Middle frontal gyrus (tissue), 1 donor: ENCODE results near the gene EVL.
"Not testable (repeated sequence)": the region's sequence is repeated elsewhere in the genome, so short reads cannot be mapped to it uniquely, and the experiment has no call there.

Experiments used
- DNase-seq: peaks from one replicate; pipeline ENCODE4 v3.0.0-alpha.2; 2015; ENCODE audit warnings: low spot score; ENCODE audit errors: extremely low spot score

The EVL gene, protein sequence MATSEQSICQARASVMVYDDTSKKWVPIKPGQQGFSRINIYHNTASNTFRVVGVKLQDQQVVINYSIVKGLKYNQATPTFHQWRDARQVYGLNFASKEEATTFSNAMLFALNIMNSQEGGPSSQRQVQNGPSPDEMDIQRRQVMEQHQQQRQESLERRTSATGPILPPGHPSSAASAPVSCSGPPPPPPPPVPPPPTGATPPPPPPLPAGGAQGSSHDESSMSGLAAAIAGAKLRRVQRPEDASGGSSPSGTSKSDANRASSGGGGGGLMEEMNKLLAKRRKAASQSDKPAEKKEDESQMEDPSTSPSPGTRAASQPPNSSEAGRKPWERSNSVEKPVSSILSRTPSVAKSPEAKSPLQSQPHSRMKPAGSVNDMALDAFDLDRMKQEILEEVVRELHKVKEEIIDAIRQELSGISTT

DNA sequence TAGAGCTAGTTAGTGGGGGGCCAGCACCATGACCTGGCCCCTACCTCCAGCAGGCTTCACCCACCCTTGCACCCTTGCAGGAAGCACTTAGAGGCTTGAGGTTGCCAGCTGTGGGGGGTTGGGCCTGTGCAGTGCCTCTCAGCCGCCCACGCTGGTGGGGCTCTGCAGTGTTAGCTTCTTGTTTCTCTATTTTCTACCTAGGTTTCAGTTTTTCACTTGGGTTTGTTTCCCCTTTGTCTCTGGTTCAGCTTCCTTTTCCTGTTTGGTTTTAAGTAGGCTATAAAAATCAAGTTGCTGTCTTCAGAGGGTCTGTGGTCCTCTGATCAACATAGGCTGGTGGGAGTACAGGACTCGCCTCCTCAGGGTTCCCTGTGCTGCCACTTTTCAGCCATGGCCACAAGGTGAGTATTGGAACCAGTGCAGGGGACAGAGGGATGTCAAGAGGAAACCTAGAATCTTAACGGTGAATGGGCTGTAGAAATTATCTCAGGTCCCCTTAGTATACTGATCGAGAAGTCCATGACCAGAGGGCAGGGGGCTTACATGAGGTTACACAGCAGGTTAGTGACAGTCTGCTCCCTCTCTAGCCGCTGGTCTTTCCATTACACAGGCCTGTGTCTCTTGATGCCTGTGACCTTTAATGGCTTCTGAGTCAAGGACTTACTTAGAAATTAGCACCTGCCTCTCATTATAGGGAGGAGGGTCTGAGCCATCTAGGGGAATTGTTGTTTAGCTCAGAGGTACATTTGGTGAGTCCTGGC lies at the start of gene EVL:
TSS of gene EVL (plus strand) at position 312 of the 761 bp plus-strand sequence. CDS start at position 391, 79 bp downstream.
- no peak for DNase-seq

DNA sequence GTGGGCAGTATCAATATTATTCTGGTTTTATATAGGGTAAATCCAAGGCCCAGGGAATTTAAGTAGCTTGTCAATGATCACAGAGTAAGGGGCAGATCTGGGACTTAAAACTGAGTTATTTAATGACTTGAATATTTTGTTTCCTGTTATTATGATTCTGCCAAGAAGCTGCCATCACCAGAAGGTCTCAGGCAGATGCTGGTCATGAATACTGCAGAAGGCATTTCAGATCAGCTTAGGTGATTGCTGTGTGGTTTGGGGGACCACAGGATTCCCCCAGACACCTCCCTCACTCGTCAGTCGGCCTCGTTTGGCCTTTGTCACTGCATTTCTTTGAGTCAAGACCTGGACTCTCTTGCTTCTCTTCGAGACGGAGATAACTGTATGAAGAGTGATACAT lies 47.7 kb upstream of the EVL start:
- no peak for DNase-seq

DNA sequence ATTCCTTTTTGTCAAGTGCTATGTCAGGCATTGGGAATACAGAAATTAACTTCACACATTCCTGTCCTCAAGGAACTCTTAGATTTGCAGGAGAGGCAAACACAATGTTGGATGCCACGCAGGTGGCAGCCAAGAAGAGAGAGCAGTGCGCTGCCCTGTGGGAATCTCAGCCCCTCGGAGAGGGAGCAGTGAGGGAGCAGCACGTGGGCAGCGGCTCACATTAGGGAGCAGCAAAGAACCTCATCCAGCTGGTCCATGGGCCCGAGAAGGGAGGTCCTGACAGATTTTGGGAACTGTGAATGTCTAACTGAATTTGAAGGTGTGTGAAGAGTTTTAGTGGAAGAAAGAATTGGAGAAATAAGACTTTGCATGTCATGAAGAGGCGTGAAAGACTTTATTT lies 47.2 kb upstream of the EVL start:
- no peak for DNase-seq

DNA sequence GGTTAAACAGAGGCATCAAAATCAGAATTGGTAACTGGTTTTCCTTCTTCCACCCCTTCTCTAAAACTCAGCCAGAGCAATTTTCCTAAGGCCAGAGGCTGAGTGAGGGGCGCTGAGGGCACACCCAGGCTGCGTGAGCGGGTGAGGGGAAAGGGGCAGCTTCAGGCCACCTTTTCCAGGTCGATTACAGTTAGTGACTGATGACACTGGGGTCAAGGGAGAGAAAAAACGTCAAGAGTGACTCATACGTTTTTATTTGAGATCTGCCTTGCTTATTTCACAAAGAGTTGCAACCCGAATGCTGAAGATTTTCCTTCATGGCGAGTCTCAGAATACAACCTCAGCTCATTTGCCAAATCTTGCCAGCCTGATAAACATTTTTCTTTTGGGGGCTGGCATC lies 46.7 kb upstream of the EVL start:
- DNase-seq = no peak

DNA sequence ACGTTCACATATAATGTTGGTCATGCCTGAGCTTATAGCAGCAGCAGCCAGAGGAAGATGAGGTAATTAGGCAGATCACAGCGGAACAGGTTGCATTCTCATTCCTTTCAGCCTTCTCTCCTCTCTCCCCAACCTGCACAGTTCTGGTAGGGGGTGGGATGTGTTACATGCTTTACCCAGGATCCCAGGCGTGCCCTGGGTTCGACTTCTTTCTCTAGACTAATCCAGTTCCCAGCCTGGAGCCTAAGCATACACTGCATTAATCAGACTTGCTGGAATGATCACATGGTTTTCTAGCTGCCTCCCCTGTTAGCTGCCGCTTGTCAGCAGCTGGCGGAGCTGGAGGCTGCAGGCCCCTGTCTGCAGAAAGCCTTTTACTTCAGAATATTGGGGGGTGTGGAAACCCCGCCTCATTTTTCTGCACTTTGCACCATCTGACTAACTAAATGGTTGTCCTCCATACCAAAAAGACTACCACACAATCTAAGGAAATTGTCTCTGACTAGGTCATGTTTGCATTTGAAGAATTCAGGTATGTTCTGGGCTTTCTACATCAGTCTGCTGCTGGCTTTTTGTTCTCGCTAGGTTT lies 46.0 kb upstream of the EVL start:
- DNase-seq = no peak

DNA sequence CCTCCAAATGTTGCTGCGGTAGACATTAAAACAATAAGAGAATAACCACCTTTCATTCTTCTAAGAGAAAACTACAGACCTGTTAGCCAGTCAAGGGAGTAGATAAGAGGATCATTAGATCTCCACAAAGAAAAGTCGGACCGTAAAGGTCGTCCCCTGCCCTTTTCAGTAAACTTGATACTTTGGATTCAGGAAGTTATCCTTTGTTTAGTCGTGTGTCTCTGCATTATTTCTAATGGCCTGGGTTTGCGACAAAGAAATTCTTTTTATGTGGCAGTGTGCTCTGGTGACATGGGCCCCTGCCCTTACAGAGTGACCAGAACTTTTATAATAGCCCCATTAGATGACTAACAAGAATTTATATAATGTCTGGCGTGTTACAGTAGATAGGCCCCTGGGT lies 44.6 kb upstream of the EVL start:
- DNase-seq = no peak

DNA sequence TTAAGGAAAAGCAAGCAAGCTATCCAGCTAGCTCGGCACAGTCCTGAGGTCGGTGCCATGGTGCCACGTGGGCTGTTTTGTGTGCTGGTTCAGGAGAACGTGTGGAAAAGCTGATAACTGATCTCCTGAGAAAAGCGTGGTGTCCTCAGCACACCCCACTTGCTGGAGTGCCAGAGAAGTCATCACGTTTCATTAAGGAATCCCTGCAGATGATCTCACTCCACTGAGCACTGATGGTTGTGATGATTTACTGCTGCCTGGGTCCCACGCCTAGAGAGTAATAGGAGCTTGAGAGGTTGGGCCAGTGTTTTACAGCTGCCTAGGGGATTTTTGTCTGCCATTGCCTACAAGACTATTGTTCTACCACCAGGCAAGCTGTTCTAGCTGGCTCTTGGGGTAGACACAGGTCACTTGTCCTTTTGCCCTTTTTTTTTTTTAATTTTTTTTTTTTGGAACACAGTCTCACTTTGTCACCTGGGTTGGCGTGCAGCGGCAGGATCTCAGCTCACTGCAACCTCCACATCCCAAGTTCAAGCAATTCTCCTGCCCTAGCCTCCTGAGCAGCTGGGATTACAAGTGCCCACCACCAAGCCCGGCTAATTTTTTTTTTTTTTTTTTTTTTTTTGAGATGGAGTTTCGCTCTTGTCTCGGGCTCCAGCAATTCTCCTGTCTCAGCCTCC lies 42.3 kb upstream of the EVL start:
- DNase-seq = no peak

DNA sequence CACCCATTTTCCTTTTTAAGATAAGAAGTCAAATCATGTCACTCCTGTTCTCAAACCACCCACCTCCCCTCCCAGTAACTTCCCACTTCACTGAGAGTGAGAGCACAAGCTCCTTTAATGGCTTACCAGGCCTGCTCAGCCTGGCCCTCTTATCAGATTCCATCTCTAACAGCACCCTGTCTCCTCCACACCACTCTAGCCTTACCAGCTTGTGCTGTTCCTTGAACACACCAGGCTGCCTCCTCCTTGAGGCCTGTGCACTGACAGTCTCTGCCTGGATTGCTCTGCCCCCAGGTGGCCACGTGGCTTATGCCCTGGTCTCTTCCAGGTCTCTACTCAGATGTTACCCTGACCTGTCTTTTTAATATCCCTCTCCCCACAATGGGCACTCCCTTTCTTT lies 40.1 kb upstream of the EVL start:
- no peak for DNase-seq

DNA sequence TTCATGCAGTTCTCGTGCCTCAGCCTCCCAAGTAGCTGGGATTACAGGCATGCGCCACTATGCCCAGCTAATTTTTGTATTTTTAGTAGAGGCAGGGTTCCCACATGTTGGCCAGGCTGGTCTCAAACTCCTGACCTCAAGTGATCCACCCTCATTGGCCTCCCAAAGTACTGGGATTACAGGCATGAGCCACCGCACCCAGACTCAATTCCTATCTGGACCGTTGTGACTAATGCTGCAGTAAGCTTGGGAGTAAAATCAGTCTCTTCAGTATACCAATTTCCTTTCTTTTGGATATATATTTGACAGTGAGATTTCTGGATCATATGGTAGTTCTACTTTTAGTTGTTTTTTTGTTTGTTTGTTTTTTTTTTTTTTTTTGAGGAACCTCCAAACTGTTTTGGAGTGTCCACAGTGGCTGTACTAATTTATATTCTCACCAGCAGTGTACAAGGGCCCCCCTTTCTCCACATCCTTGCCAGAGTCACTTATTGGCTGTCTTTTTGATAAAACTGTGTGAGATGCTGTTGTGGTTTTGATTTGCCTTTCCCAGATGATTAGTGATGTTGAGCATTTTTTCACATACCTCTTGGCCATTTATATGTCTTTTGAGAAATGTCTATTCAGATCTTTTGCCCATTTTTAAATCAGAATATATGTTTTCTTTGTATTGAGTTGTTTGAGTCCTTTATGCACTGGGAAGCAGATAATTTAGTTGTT lies 37.3 kb upstream of the EVL start:
- DNase-seq = no peak

DNA sequence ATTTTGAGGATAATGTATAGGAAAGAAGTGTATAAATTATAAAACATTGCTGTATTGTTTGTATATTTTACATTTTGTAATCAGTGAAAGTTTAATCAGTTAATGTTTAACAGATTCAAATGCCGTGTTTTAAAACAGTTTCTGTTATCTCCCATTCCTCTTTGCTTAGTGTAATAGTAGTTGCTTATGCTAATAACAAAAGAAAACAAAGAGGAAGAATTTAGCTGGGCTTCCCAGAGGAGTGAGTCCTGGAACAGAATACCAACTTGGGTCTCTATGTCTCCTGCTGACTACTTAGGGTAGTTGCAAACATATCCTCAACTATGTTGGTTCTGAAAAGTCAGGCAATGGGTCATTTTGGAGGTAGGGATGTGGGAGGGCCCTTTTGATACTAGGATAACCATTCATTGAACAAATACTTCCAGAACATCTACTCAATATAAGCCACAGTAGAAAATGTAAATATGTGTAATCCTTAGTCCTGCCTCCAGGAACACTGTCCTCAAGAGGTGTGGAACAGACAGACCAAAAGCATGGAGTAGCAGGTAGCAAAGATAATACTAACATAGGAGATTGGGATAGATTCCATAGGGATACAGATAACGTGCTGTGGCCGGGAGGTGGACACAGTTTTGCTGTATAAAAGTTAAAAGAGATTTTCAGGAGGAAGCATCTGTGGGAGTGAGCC lies 36.1 kb upstream of the EVL start:
- DNase-seq = no peak

DNA sequence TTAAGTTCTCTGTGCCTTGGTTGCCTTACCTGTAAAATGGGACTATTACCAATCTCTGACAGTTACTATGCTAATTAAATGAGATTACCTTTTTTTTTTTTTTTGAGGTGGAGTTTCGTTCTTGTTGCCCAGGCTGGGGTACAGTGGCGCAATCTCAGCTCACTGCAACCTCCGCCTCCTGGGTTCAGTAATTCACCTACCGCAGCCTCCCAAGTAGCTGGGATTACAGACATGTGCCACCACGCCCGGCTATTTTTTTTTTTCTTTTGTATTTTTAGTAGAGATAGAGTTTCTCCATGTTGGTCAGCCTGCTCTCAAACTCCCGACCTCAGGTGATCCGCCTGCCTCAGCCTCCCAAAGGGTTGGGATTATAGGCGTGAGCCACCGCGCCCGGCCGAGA lies 35.2 kb upstream of the EVL start:
- DNase-seq = not testable (repeated sequence)

DNA sequence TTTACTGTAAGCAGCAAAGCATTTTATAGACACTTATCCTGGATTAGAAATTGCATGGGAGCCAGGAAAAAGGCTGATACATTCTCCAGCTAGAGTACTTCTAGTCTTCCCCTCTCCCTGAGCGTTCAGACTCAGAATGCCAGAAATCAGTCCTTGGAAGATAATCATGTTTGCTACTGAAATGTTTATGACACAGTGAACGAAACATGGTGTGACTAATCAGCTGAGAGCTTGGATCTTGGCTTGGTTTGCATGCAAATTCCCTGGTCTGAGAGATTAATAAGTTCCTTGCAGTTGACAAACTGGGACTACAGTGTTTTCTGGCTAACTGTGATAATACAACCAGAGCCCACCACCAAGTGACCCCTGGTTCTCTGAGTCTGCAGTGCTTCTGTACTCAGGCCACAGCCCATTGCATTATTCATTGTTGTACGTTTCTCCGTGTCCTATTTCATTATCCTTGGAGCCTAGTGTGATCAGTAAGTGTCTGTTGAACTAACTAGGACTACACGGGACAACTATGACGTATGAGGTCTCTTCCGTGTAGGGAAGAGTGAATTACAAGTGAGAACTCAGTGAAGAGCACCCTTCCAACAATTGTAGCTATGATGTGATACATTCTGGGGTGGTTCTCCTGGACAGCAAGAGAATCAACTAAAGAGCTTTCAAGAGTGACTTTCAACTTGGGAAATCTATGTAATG lies 34.6 kb upstream of the EVL start:
- no peak for DNase-seq

DNA sequence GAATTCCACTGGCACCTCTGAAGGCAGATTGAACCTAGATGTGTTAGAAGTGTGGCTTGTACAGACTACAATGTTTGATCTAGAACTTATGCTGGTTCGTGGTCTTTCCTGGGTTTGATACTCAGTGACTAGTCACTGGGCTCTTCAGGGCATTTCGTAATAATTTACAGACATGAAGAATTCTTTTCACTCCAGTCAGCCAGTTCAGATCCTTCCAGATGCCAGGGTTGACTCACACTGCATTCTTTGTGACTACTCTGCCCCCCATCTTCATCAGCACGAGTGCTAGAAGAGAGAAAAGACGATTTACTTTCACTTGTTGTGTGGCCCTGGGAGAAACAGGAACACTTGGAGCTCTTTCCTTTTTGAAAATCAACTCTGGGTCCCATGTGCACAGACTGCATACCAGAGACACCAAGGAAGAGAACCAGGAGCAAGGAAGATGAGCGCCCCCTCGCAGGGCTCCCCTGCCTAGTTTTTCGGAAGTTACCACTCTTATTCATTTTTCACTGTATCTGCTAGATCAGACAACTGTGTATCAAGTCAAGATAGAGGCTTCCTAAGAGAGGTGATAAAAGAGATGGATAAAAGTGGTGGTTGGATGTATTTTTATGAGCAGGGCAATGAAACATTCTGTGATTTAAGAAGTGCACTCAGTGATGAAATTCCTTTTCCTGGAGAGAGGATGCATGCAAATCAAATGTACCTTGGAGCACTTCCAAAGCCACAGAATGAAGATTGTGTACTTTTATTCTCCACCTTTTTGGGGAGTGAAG lies 33.5 kb upstream of the EVL start:
- no peak for DNase-seq

DNA sequence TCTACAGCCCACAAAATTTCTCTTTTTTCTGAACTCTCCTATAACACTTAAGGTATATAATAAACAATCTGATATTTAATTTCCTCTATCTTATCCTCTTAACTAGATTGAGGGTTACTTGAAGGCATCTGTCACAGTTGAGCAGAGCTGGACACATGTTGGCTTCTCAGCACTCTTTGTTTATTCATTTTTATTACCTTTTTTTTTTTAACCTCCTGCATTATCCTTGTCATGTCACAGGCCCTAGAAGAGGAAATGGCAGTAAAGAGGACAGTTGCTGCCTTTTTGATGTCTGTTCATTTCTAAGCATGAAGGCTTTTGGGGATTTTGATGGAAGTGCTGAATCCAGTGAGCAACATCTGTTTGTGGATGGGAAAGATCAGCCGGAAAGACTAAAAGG lies 32.5 kb upstream of the EVL start:
- no peak for DNase-seq

DNA sequence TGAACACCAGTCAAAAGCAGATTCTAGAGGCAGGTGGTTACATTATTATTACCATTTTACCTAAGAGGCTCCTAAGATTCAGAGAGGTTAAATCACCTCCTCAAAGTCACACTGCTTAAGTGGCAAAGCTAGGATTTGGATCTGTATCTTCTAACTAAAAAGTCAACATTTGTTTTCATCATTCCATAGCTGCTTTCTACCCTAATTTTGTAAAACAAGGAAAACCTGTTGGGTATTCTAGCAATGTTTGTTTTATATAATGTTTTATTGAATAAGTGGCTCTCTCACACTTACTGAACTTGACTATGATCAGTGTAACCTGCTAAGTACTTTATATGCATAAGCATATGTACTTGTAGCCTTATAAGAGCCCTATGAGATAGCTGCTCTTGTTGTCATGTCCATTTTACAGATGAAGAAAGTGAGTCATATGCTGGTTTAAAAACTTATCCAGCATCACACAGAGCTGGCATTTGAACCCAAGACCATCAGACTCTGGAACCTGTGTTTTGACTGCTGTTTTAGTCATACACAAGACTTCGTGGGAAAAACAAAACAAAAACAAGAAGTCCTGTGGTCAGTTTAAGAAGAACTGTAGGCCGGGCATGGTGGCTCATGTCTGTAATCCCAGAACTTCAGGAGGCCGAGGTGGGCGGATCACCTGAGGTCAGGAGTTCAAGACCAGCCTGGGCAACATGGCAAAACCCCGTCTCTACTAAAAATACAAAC lies 31.7 kb upstream of the EVL start:
- DNase-seq = no peak

DNA sequence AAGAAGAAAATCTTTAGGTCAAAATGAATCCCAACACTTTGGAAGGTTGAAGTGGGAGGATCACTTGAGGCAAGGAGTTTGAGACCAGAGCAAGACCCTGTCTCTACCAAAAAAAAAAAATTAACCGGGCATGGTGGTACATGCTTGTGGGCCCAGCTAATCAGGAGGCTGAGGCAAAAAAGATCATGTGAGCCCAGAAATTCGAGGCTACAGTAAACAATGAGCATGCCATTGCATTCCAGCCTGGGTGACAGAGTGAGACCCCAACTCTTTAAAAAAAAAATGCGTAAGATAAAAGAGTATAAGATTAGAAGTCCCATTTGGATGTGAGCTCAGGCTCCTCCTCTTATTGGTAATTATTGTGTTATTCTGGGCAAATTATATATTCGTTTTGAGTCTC lies 30.8 kb upstream of the EVL start:
- no peak for DNase-seq

DNA sequence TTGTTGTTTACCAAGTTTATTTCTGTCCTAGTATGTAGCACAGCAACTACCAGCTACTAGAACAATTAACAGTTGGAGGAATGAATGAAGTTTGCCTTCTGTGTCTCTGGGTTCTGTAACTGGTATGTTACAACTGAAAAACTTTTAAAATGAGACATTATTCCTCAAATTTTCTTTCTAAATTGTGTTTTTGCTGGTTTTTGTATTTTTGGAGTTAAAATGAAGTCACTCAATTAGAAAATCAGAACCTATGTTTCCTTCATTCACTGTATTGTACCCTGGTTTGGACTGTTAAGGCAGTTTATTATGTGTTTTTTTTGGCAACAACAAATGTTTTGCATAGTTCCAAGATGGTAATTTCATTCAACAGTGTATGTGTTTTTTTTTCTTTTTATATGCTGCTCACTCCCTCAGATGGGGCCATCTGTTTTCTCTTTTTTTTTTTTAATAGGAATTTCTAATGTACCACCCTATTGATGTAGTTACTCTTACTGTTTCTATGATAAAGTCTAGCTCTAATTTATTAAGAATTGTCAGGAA lies 30.2 kb upstream of the EVL start:
- no peak for DNase-seq

DNA sequence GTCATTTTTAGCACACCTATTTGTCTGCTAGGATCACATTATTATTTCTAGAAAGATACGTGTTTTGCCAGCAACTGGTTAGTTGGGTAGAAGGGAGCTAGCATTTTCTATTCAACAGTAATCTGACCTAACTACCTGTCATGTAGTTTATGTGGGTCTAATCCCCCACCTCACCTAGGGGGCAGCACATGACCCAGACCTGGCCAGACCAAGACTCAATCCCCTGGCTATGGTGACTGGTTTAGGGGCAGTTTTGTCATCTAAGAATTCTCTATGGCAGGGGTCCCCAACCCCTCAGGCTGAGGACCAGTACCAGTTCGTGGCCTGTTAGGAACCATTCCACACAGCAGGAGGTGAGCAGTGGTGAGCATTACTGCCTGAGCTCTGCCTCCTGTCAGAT lies 29.5 kb upstream of the EVL start:
- no peak for DNase-seq
